T47D (cell line): ENCODE measurements around the gene PGLYRP3.
"Not testable (repeated sequence)": the region's sequence is repeated elsewhere in the genome, so short reads cannot be mapped to it uniquely, and the experiment has no call there.

ENCODE experiments used
- DNase-seq, 2 experiments: peaks; one replicate each; pipeline versions ENCODE4 v3.0.0 to v3.0.0-alpha.2; 2011 to 2012; ENCODE audit warnings: low read depth in 1 of 2, low spot score in 1 of 2
- JUND ChIP-seq: IDR thresholded peaks from 2 replicates; pipeline ENCODE4 v1.6.1; 2012; ENCODE audit warnings: low read depth
- in situ Hi-C: cut with HindIII; loops from 2 replicates; pipeline ENCODE4 v1.10.0; 2016; ENCODE audit warnings: low sequenced_read_pairs, low pct_unique_long_range_greater_than_20kb

The PGLYRP3 gene

GRCh38 chr1:153322568-153322967 lies 9.8 kb upstream of the PGLYRP3 start:
- DNase-seq = no peak
- no peak for TF ChIP-seq JUND
- in situ Hi-C loops = no loop called here

DNA sequence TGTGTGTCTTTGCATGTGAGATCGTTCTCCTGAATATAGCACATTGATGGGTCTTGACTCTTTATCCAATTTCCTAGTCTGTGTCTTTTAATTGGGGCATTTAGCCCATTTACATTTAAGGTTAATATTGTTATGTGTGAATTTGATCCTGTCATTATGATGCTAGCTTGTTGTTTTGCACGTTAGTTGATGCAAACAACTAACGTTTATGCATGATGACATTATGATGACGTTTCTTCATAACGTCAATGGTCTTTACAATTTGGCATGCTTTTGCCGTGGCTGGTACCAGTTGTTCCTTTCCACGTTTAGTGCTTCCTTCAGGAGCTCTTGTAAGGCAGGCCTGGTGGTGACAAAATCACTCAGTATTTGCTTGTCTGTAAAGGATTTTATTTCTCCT lies 5.4 kb upstream of the PGLYRP3 start:
- DNase-seq, in situ Hi-C loops: not testable (repeated sequence)

DNA sequence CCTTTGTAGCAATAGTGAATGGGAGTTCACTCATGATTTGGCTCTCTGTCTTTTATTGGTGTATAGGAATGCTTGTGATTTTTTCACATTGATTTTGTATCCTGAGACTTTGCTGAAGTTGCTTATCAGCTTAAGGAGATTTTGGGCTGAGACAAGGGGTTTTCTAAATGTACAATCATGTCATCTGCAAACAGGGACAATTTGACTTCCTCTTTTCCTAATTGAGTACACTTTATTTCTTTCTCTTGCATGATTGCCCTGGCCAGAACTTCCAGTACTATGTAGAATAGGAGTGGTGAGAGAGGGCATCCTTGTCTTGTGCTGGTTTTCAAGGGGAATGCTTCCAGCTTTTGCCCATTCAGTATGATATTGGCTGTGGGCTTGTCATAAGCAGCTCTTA lies 3.3 kb upstream of the PGLYRP3 start:
- in situ Hi-C loops = not testable (repeated sequence)

GRCh38 chr1:153314388-153314787 lies 1.6 kb upstream of the PGLYRP3 start:
- in situ Hi-C loops, DNase-seq: not testable (repeated sequence)

More for the DNA sequence above, 3.3 kb upstream of the PGLYRP3 start:
- not testable (repeated sequence) for DNase-seq

DNA sequence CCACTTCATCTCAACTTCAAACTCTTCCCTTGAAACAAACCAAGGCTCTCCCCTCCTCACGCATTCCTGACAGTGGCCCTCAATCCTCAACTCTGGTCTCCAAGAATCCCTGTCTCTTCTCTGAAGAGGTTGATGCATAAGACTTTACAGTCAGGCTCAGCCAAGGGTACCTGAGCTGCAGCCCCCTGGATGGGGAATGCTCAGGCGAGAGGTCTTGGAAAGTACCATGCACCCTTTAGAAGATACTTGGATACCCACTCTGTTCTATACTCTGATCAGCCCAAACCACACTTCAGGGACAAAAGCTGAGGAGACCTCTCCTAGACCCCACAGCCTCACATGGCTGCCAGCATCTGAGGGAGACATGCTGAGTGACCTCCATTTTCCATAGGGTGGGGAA lies 536 bp upstream of the PGLYRP3 start:
- in situ Hi-C loops = no loop called here
- DNase-seq = no peak

GRCh38 chr1:153310526-153310925 lies 2.2 kb downstream of the PGLYRP3 start:
- TF ChIP-seq JUND = no peak
- in situ Hi-C loops = no loop called here
- no peak for DNase-seq

More for the DNA sequence above, 536 bp upstream of the PGLYRP3 start:
- TF ChIP-seq JUND = no peak

DNA sequence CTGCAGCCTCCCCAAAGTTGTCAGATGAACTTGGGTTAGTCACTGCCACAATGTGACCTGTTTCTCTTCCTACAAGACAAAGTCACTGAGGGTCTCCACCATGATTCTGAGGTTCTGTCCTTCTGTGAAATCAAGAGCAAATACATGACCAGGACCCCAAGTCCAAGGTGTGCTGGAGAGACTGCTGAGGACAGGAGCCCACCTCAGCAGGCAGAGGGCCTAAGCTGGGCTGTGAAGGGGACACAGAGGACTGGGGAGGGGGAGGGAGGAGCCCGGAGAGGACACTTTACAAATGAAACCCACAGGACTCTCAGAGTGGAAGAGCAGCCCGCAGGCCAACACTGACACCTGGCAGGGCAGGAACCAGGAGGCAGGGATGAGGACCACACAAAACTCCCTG lies 3.3 kb downstream of the PGLYRP3 start:
- DNase-seq = no peak
- no peak for TF ChIP-seq JUND
- in situ Hi-C loops = no loop called here

DNA sequence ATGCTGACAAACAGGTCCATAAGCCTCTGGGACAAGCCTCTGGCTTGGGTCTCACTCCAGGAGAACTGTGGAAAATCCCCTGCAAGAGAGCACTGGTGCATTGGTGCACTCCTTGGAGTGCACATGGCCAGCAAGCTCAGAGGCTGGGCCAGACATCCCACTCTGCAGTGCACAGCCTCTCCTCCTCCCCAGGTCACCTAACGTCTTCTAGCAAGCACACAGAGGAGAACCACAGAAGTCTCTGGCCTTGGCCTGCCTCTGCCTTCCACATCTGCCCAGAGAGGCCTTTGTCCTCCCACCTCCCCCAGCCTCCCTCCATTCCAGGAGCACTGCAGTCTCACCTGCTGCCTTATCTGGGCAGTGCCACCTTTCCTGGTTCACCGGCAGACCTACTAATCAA lies 4.2 kb downstream of the PGLYRP3 start:
- in situ Hi-C loops = no loop called here
- DNase-seq = no peak
- TF ChIP-seq JUND = no peak

DNA sequence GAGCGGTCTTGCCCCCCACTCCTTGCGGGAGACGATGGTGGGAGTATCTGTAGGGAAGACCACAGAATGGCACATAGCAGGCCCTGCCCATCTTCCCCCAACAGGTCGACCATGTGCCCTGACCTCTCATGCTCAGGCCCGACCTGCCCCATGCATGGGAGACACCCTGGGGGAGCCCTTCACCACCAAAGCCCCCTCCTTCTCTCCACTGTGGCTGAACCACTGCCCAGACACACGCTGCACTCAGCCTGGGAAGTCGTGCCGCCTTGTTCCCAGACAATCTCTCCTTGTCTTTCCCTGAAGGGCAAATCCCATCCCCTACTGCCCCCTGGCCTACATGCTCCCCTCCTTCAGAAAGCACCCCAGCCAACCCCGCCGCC lies 5.5 kb downstream of the PGLYRP3 start:
- in situ Hi-C loops = no loop called here
- no peak for TF ChIP-seq JUND

GRCh38 chr1:153306303-153307220 lies 6.2 kb downstream of the PGLYRP3 start:
- TF ChIP-seq JUND = no peak
- DNase-seq = no peak
- in situ Hi-C loops = no loop called here

More for the DNA sequence above, 5.5 kb downstream of the PGLYRP3 start:
- DNase-seq = no peak

- in situ Hi-C loops = no loop called here
- TF ChIP-seq JUND = no peak
- DNase-seq = no peak
Observed at GRCh38 chr1:153305682-153306081, 7.1 kb downstream of the PGLYRP3 start.

DNA sequence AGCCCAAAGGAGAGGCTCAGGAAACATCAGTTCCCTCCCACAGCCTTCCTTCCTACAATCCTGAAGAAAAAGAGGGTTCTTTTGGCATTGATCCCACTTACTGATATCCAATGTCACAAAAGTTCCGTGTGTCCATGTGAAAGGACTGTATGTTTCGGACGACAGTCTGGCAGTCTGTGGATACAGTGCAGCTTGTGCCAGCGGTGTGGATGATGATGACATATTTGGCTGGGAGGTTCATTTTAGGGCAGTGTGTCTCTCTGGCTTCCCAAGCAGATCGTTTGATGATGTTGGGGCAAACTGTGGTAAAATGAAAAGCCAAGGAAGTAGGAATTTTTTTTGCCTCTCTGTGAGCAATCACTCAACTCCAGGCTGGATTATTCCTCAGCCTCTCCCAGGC lies 10.4 kb downstream of the PGLYRP3 start:
- TF ChIP-seq JUND = no peak
- no peak for DNase-seq
- in situ Hi-C loops = no loop called here

DNA sequence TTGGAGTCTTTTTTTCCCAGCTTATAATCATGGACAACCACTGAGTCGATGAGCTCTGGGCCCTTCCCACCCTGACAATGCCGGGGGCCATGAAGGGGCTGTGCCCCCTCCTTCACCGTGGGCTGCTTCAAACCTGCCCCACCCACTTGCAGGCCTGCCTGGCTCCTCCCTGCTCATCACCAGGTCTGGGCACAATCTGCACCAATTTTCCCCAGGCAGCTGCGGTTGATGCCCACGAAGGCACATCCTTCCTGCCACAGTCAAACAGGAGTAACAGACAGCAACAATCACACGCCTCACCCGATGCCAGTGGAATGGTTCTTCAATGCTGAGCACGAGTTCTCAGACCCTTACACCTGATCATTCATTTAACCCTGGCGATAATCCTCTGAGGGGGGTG lies 18.9 kb downstream of the PGLYRP3 start:
- in situ Hi-C loops = no loop called here
- TF ChIP-seq JUND = no peak
- no peak for DNase-seq

GRCh38 chr1:153293480-153293775 lies 19.3 kb downstream of the PGLYRP3 start:
- DNase-seq = no peak
- in situ Hi-C loops = no loop called here
- no peak for TF ChIP-seq JUND
